ENCODE results near the gene DDX60. TPM values are rescaled to one million over a fixed set of nuclear protein-coding genes. Genes with fewer than 3 reads are reported as not detected.

DDX60 gene
- total and polyA plus RNA-seq, 2 experiments from 2014 or later = 2.4 to 8.4 TPM

GRCh38 chr4:168353746-168354145 is 35.2 kb upstream of the DDX60 start:
- no peak for DNase-seq (ENCODE audit: low spot score)
- no peak overlapping the region for H3K4me2 ChIP-seq
- H3K36me3 ChIP-seq (replicated peaks; ENCODE audit: insufficient read depth, low read depth) = no peaks in the 10 kb centered on the region
- H3K27me3 ChIP-seq = no peaks in the 10 kb centered on the region
- H2AFZ ChIP-seq = no peak overlapping the region
- no peaks in the 10 kb centered on the region for H3K9me3 ChIP-seq (ENCODE audit: low read depth)
- H3K4me1 ChIP-seq (ENCODE audit: insufficient read depth) = no peaks in the 10 kb centered on the region
- no peak overlapping the region for H3K4me3 ChIP-seq
- H3K79me2 ChIP-seq = no peaks in the 10 kb centered on the region
- H3K27ac ChIP-seq = no peak overlapping the region
- no peaks in the 10 kb centered on the region for H4K20me1 ChIP-seq (ENCODE audit: insufficient read depth, poor library complexity, severe bottlenecking)
- H3K9me2 ChIP-seq (replicated peaks; ENCODE audit: insufficient read depth) = no peaks in the 10 kb centered on the region
- TF ChIP-seq EZH2 (IDR thresholded peaks at IDR 0.05; ENCODE audit: borderline replicate concordance) (no peak), CTCF (IDR thresholded peaks at IDR 0.05; ENCODE audit: poor library complexity) (no peak), EZH2phosphoT487 (IDR thresholded peaks at IDR 0.05; ENCODE audit: low read depth, severe bottlenecking, unreplicated experiment) (no peak)
- 77% methylated on average over 1 of the region's 1 CpG for WGBS (ENCODE audit: low lambda C conversion rate, missing lambda C conversion rate)

GRCh38 chr4:168337550-168337940 is 19.0 kb upstream of the DDX60 start:
- Histone ChIP-seq H3K4me3 (no peak overlapping the region), H3K4me1 (ENCODE audit: insufficient read depth) (no peaks in the 10 kb centered on the region), H3K27ac (no peak overlapping the region), H3K4me2 (no peak overlapping the region), H3K27me3 (no peaks in the 10 kb centered on the region), H3K9me3 (ENCODE audit: low read depth) (no peaks in the 10 kb centered on the region), H3K79me2 (no peaks in the 10 kb centered on the region), H4K20me1 (ENCODE audit: insufficient read depth, poor library complexity, severe bottlenecking) (no peaks in the 10 kb centered on the region), H2AFZ (no peak overlapping the region), H3K9me2 (replicated peaks; ENCODE audit: insufficient read depth) (no peaks in the 10 kb centered on the region), H3K36me3 (replicated peaks; ENCODE audit: insufficient read depth, low read depth) (no peaks in the 10 kb centered on the region)
- no peak for DNase-seq (ENCODE audit: low spot score)
- WGBS (ENCODE audit: low lambda C conversion rate, missing lambda C conversion rate) = 88% methylated on average over 3 of the region's 3 CpGs
- no peak for TF ChIP-seq CTCF (IDR thresholded peaks at IDR 0.05; ENCODE audit: poor library complexity)
- TF ChIP-seq EZH2 (IDR thresholded peaks at IDR 0.05; ENCODE audit: borderline replicate concordance) = no peak
- no peak for TF ChIP-seq EZH2phosphoT487 (IDR thresholded peaks at IDR 0.05; ENCODE audit: low read depth, severe bottlenecking, unreplicated experiment)

GRCh38 chr4:168336837-168337549 is 18.4 kb upstream of the DDX60 start:
- no peak overlapping the region for H3K4me3 ChIP-seq
- TF ChIP-seq CTCF (IDR thresholded peaks at IDR 0.05; ENCODE audit: poor library complexity) (no peak), EZH2phosphoT487 (IDR thresholded peaks at IDR 0.05; ENCODE audit: low read depth, severe bottlenecking, unreplicated experiment) (no peak), EZH2 (IDR thresholded peaks at IDR 0.05; ENCODE audit: borderline replicate concordance) (no peak)
- no peaks in the 10 kb centered on the region for H3K79me2 ChIP-seq
- no peaks in the 10 kb centered on the region for H3K9me3 ChIP-seq (ENCODE audit: low read depth)
- no peaks in the 10 kb centered on the region for H3K36me3 ChIP-seq (replicated peaks; ENCODE audit: insufficient read depth, low read depth)
- no peak overlapping the region for H3K27ac ChIP-seq
- no peaks in the 10 kb centered on the region for H3K4me1 ChIP-seq (ENCODE audit: insufficient read depth)
- no peak for DNase-seq (ENCODE audit: low spot score)
- H3K9me2 ChIP-seq (replicated peaks; ENCODE audit: insufficient read depth) = no peaks in the 10 kb centered on the region
- no peak overlapping the region for H3K4me2 ChIP-seq
- H2AFZ ChIP-seq = no peak overlapping the region
- no peaks in the 10 kb centered on the region for H3K27me3 ChIP-seq
- 84% methylated on average over 3 of the region's 3 CpGs for WGBS (ENCODE audit: low lambda C conversion rate, missing lambda C conversion rate)
- no peaks in the 10 kb centered on the region for H4K20me1 ChIP-seq (ENCODE audit: insufficient read depth, poor library complexity, severe bottlenecking)

All from hepatocyte (in vitro differentiated cells).